HPDE6-E6E7 (cell line): ENCODE results near the gene SHKBP1.
A peak's percentile ranks its signal among the peaks of the same experiment; 100 is the strongest.

Experiments
- DNase-seq: peaks from one replicate; pipeline ENCODE4 v3.0.0; 2011; ENCODE audit warnings: missing footprints; ENCODE audit errors: extremely low spot score

Gene SHKBP1

DNA sequence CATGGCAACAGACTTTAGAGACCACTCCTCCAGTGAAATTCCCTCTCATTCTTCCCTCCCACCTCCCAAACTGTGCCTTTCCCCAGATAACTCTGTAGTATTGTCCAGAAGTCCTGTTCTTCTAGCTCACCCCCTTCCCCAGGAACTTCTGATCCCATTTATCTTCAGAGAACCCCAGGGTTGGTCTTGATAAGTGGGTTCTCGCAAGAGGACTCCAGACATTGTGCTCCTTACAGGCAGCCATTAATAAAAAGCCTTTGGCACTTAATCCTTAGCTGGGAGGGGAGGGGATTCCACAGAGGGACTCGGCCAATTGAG is 26.4 kb downstream of the SHKBP1 start:
- DNase-seq = no peak

DNA sequence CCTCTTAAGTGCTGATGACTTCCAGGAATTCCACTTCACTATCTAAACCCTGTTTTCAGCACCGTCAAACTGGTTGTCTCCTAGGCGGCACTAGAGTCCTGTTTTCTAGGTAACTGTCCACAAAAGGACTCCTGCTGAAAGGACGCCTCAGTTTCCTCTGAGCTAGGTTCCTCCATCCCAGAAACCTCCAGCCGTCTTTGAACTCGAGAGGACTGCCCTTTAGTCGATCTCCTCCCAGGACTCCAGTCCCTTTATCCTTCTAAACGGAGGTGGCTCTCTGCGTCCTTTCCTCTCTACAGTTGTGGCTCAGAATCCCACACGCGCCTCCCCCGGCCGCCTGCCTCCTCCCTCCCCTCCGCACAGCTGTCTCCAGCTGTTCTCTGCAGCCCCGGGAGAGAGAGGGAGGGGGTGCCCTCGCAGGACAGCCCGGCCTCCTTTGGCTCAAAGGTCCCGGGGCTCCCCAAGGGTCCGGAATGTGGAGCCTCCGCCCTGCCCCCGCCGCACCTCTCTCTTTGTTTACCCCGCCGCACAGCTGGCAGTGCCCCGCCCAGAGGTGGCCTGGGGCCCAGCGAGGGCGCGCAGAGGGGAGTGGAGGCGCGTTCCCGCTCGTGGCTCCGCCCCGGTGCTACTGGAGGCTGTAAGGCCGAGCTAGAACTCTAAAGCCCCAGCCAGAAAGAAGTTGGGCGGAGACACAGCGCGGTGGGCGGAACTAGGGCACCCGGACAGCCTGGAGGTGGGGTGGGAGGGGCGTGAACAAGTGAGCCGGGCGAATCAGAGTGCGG is 26.9 kb downstream of the SHKBP1 start:
- DNase-seq = peak; percentile 86

DNA sequence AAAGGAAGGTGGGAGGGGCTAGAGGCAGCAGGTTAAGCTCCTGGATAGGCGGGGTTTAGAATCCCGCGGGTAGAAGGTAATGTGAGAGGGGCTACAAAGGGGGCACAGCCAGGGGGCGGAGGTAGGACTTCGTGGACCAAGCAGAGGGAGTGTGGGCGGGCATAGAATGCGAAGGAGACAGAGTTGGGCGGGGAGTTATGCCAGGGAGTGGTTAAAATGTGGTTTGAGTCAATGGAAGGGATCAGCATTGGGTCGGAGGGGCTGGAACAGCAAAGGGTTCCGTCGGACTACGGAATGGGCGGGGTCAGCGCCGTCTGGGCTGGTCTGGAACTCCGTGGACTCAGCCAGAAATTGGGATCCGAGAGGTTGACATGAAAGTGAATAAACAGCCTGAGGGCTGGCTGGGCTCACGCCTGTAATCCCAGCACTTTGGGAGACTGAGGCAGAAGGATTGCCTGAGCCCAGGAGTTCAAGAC is 27.5 kb downstream of the SHKBP1 start:
- no peak for DNase-seq

DNA sequence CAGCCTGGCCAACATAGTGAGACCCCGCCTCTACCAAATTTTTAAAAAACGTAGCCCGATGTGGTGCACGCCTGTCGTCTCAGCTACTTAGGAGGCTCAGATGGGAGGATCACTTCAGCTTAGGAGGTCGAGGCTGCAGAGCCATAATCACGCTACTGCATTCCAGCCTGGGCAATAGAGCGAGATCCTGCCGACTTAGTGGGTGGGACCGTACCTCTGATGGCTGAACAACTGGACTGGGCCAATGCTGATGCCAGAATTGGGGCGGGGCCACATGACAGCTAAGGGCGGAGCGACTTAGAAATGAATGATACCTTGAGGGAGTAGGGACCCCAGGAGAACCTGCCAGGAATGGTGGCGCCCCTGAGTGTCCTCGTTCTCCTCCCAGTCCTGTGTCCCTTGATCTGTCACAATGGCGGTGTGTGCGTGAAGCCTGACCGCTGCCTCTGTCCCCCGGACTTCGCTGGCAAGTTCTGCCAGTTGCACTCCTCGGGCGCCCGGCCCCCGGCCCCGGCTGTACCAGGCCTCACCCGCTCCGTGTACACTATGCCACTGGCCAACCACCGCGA is 28.1 kb downstream of the SHKBP1 start:
- no peak for DNase-seq

DNA sequence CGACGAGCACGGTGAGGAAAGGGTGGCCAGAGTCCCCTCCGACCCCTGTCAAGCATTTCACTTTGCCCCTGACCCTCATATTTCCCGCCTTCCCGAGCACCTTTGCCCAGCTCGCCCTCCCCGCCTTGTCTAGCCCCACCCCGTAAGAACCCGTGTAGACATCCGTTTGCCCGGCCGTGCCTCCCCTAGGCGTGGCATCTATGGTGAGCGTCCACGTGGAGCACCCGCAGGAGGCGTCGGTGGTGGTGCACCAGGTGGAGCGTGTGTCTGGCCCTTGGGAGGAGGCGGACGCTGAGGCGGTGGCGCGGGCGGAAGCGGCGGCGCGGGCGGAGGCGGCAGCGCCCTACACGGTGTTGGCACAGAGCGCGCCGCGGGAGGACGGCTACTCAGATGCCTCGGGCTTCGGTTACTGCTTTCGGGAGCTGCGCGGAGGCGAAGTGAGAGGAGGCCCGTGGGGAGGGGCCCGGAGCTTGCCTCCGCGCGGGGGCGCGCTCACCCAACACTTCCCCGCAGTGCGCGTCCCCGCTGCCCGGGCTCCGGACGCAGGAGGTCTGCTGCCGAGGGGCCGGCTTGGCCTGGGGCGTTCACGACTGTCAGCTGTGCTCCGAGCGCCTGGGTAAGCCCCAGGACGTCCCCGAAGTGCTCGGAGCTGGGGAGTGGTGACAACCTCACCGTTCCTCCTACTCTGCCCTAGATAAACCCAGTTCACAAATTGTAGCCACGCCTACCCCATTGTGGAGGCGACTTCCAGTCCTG is 28.7 kb downstream of the SHKBP1 start:
- DNase-seq = peak; percentile 90

DNA sequence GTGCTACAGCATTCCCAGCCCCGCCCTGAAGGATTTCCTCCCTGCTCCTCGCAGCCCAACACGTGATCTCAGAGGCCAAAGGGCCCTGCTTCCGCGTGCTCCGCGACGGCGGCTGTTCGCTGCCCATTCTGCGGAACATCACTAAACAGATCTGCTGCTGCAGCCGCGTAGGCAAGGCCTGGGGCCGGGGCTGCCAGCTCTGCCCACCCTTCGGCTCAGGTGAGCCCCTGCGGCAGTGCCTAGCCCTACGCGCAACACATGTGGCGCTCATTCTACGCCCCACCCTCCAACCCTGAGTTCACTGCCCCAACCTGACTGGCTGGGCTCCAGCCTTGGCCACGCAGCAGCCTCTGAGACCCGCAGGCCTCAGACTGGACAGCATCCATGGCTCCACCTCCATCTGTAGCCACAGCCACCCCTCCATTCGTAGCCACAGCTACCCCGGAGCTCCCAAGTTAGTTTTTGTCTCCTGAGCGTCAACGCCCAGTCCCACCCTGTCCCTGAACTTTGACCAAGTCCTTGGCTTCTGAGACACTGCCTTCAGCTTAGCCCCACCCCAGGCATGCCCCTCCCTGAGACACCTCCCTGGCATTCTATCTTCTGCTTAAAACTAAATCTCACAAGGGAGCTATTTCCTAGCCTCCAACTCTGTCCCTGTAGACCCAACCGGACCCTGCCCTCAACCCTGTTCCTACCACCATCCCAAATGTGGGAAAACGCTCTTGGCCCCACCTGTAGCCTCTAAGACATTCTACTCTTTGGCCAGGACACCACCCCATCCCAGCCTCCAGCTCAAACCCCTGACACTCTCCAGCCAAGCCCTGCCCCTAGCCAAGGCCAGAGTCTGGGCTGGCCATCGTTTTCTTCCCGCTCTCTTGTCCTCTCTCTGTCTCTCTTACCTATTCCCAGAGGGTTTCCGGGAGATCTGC is 30.9 kb downstream of the SHKBP1 start:
- no peak for DNase-seq

DNA sequence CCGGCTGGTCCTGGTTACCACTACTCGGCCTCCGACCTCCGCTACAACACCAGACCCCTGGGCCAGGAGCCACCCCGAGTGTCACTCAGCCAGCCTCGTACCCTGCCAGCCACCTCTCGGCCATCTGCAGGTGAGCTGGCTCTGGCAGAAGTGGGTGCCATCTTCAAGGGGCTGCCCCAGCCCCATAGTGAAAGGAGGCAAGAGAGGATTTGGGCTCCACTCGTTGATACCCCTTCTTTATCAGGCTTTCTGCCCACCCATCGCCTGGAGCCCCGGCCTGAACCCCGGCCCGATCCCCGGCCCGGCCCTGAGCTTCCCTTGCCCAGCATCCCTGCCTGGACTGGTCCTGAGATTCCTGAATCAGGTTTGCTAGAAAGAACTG is 31.6 kb downstream of the SHKBP1 start:
- DNase-seq = no peak

DNA sequence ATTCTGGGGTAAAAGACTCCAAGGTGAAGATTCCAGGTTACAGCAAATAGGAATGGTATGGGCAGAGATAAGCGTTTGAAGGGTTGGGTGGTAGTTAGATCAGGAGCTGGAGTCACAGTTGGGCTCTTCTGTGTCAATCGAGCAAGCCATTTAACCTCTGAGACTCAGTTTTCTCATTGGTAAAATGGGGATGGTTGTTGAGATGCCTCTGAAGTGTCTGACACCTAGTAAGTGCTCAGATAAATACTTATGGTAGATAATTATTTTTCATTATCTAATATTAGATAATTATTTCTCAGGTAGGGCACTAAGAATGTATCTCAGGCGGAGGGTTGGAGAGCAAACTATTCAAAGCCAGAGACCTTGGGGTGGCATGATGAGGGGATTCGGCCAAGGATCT is 32.3 kb downstream of the SHKBP1 start:
- no peak for DNase-seq

DNA sequence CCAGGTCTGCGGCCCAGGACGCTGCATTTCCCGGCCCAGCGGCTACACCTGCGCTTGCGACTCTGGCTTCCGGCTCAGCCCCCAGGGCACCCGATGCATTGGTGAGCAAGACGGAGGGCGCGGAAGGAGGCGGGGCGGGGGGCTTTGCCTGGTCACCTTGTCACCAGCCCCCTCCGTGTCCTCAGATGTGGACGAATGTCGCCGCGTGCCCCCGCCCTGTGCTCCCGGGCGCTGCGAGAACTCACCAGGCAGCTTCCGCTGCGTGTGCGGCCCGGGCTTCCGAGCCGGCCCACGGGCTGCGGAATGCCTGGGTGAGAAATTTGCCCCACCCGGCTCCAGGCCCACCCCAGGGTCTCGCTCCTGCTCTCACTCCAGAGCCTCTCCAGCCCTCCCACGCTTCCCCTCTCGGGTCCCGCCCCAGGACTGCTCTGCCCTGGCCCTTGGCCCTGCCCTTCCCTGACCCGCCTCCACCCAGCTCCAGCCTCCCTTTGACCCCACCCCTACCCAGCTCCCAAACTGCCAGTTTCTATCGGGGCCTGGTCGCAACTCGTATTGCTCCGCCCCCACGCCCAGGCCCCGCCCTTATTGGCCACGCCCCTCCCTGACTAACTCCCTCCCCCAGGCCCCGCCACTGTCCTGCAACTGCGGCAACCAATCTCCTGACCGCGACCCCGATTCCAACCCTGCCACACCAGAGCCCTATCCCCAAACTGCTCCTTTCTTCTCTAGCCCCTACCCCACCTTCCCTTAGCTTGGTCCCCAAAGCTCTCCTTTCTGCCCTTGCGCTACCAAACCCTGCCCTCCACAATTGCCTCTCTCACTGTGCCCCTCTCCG is 33.1 kb downstream of the SHKBP1 start:
- DNase-seq = peak; percentile 87

DNA sequence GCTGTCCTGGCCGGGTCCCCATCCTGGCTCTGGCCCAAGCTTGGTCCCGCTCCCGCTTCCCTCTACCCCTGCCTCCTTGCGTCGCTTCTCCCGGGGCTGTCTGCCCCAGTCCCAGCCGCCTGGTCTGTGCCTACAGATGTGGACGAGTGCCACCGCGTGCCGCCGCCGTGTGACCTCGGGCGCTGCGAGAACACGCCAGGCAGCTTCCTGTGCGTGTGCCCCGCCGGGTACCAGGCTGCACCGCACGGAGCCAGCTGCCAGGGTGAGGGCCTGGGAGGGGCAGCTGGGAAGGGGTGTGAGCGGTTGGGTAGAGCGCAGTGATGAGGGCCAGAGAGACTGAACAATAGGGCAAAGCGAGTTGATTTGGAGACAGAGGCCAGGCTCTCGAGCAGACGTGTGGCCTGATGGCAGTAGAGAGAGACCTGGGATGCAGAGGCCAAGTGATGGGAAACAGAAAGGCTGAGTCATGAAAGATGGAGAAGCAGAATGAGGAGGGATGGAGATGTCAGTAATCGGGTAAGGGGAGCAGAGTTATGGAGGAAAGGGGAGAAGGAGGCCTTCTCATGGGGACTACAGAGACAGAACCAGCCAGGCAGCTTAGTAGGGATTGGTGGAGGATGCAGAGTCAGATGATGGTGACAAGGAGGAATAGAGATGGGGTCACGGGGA is 33.9 kb downstream of the SHKBP1 start:
- no peak for DNase-seq

DNA sequence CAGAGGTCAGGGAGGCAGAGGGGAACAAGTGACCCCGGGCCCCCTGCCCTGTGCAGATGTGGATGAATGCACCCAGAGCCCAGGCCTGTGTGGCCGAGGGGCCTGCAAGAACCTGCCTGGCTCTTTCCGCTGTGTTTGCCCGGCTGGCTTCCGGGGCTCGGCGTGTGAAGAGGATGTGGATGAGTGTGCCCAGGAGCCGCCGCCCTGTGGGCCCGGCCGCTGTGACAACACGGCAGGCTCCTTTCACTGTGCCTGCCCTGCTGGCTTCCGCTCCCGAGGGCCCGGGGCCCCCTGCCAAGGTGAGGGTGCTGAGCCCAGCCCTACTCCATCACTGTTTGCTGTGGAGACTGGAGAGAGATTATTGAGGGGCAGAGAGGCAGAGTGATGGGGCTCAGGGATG is 34.4 kb downstream of the SHKBP1 start:
- no peak for DNase-seq

DNA sequence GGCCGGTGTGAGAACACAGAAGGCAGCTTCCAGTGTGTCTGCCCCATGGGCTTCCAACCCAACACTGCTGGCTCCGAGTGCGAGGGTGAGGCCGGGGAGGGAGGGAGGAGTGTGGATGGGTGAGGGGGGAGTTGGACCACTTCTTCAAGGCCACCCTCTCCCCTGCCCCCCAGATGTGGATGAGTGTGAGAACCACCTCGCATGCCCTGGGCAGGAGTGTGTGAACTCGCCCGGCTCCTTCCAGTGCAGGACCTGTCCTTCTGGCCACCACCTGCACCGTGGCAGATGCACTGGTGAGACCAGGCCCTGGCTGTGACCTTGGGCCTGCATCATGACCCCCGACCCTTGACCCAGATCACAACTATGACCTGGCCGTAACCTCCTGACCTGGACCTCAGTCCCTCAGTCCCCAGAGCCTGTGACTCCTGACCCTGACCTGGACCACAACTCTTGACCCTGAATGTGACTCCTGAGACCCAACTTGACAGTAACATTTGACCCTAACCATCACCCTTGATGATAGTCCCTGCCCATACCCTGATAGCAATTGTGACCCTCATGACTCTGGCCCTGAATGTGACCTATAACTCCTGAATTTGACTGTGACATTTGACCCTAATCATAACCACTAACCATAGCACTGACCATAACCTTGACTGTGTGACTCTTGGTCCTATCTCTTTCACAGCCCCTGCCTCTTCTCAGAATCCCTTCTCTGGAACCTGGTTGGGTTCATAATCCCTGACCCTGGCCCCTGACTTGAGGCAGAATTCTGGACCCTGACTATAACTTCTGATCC is 35.4 kb downstream of the SHKBP1 start:
- DNase-seq = no peak

DNA sequence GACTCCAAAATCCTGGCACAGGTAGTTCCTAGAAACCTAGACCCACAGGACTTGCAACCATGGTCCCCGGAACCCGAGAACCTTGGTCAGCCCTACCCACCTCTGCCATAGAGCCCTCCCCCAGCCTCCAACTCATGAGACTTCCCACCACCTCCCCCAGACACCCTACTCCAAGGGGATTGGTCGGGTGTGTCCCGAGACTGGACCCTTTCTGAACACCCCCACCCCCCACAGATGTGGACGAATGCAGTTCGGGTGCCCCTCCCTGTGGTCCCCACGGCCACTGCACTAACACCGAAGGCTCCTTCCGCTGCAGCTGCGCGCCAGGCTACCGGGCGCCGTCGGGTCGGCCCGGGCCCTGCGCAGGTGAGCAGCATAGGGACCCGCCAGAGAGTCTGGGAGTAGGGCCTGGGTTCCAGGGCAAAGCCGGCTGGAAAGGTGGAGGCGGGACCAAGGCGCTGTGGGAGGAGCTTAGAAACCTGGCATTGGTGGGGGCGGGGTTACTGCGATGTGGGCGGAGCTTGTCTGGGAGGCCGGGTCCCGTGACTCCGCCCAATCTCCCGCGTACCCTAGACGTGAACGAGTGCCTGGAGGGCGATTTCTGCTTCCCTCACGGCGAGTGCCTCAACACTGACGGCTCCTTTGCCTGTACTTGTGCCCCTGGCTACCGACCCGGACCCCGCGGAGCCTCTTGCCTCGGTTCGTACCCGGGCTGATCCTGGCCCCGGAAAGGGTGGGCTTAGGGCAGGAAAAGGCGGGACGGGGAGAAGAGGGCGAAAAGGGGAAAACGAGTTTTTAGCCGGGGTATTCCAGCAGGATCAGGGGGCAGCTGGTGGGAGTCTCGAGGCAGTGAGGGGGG is 36.4 kb downstream of the SHKBP1 start:
- no peak for DNase-seq

DNA sequence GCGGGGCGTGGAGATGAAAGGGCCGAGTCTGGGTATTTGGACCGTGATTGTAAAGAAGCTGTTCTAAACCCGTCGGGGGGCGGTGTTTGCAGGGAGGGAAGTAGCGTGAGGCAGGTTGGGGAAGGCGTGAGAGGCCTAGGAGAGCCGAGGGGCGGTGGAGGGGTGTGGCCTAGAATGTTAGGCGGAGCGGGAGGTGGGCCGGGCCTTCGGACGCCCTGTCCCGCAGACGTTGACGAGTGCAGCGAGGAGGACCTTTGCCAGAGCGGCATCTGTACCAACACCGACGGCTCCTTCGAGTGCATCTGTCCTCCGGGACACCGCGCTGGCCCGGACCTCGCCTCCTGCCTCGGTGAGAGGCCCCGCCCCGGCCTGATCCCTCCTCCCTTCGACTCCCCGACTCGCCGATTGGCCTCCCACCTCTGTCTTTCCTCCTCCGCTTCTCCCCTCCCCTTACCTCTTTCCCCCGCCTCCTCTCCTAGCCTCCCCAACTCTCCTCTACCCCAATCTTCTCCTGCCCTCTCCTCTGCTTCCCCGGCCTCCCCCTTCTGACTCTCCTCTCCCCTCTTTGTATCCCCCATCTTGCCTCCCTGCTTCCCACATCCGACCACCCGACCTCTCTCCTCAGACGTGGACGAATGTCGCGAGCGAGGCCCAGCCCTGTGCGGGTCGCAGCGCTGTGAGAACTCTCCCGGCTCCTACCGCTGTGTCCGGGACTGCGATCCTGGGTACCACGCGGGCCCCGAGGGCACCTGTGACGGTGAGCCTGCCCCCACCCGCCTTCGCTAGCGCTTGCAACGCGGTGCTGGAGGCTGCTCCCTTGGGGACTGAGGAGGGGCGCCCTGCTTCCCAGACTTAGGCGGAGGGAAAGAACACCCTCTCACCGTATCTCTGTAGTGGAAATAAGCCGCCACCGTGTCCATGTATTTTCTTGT is 37.3 kb downstream of the SHKBP1 start:
- peak; percentile 85 for DNase-seq

DNA sequence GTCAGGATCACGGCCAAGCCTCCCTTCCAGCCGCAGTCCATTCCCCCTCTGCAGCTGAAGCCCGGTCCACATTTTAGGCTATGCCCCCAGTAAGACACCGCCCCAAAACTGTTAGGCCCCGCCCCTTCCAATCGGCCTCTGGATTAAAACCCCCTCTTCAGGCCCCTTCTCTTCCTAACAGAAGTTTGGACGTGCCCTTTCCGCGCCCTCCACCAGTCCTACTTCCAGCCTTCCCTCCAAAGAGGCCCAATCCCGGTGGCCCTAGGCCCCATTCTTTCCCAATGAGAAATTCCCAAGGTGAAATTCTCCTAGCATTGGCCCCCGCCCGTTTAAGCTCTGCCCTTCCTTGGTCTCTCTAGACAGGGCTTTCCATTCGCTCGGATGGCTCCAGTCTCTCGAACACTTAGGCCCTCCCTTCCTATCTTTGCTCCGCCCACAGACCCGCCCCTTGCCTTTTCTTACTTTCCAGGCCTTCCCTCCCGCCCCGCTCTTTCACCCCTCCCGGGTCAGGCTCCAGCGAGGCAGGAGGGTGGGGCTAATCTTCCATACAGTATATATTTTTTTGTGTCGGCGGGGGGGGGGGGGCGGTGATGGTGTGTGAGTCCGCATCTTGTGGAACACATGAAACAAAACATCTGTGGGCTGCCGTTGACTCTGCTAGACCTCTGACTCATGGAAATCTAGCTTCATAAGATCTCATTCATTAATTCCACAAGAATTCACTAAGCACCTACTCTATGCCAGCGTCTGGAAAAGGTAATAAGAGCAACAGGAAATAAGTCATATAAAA is 38.1 kb downstream of the SHKBP1 start:
- no peak for DNase-seq

DNA sequence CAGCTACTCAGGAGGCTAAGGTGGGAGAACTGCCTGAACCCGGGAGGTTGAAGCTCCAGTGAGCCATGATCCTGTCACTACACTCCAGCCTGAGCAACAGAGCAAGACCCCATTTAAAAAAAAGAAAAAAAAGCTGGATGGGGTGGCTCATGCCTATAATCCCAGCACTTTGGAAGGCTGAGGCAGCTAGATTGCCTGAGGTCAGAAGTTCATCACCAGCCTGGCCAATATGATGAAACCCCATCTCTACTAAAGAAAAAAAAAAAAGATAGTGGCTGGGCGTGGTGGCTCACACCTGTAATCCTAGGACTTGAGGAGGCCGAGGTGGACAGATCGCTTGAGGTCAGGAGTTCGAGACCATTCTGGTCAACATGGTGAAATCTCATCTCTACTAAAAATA is 39.5 kb downstream of the SHKBP1 start:
- DNase-seq = no peak

DNA sequence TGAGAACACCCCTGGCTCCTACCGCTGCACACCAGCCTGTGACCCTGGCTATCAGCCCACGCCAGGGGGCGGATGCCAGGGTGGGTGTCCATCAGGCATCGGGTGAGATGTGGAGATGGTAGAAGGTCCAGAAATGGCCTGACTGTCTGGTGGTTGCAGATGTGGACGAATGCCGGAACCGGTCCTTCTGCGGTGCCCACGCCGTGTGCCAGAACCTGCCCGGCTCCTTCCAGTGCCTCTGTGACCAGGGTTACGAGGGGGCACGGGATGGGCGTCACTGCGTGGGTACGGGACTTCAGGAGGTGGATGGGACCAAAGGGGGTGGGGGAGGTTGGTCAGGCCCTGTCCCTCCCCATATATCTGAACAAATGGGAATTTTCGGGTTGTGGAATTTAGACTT is 40.3 kb downstream of the SHKBP1 start:
- no peak for DNase-seq
